HepG2 (cell line): Measurements from ENCODE around the gene CPT1A.

Experiments used
- EED ChIP-seq: sonication (generic); formaldehyde crosslinking; IDR thresholded peaks from 2 replicates; pipeline ENCODE4 v1.5.0; 2020; ENCODE audit warnings: mild to moderate bottlenecking, missing genetic modification reagents
- GMEB1 ChIP-seq: sonication (generic); formaldehyde crosslinking; IDR thresholded peaks from 2 replicates; pipeline ENCODE4 v1.5.1; 2020; ENCODE audit warnings: missing genetic modification reagents, mild to moderate bottlenecking, borderline replicate concordance
- HINFP ChIP-seq: sonication (generic); formaldehyde crosslinking; IDR thresholded peaks from 2 replicates; pipeline ENCODE4 v1.4.0; 2020; ENCODE audit warnings: low read depth, mild to moderate bottlenecking, missing genetic modification reagents
- IKZF1 ChIP-seq: fragments of 450-650 bp; IDR thresholded peaks from 2 replicates; pipeline ENCODE4 v1.7.1; 2016
- RAD21 ChIP-seq: fragments of 450-650 bp; formaldehyde crosslinking; IDR thresholded peaks from 2 replicates; pipeline ENCODE4 v1.5.0; 2020; ENCODE audit warnings: mild to moderate bottlenecking
- TOE1 ChIP-seq: sonication (generic); formaldehyde crosslinking; IDR thresholded peaks from 2 replicates; pipeline ENCODE4 v1.4.0; 2020; ENCODE audit warnings: mild to moderate bottlenecking, missing genetic modification reagents
- ZNF12 ChIP-seq: sonication (generic); formaldehyde crosslinking; IDR thresholded peaks from 2 replicates; pipeline ENCODE4 v1.5.0; 2020; ENCODE audit warnings: missing genetic modification reagents
- ZNF232 ChIP-seq: sonication (generic); formaldehyde crosslinking; IDR thresholded peaks from 2 replicates; pipeline ENCODE4 v1.4.0; 2020; ENCODE audit warnings: missing genetic modification reagents, borderline replicate concordance
- ZNF30 ChIP-seq: sonication (generic); formaldehyde crosslinking; IDR thresholded peaks from 2 replicates; pipeline ENCODE4 v1.5.0; 2020; ENCODE audit warnings: mild to moderate bottlenecking, missing genetic modification reagents
- ZNF724P ChIP-seq: sonication (generic); formaldehyde crosslinking; IDR thresholded peaks from 2 replicates; pipeline ENCODE4 v1.8.0; 2022; ENCODE audit warnings: missing genetic modification reagents, borderline replicate concordance
- ZNF883 ChIP-seq: sonication (generic); formaldehyde crosslinking; IDR thresholded peaks from 2 replicates; pipeline ENCODE4 v1.5.1; 2020; ENCODE audit warnings: mild to moderate bottlenecking, missing genetic modification reagents; ENCODE audit errors: not compliant biosample characterization
- TF ChIP-seq, protein P1 (sequence below): sonication (generic); formaldehyde crosslinking; IDR thresholded peaks from 2 replicates; pipeline ENCODE4 v1.5.0; 2020; ENCODE audit warnings: mild to moderate bottlenecking, missing genetic modification reagents

DNA sequence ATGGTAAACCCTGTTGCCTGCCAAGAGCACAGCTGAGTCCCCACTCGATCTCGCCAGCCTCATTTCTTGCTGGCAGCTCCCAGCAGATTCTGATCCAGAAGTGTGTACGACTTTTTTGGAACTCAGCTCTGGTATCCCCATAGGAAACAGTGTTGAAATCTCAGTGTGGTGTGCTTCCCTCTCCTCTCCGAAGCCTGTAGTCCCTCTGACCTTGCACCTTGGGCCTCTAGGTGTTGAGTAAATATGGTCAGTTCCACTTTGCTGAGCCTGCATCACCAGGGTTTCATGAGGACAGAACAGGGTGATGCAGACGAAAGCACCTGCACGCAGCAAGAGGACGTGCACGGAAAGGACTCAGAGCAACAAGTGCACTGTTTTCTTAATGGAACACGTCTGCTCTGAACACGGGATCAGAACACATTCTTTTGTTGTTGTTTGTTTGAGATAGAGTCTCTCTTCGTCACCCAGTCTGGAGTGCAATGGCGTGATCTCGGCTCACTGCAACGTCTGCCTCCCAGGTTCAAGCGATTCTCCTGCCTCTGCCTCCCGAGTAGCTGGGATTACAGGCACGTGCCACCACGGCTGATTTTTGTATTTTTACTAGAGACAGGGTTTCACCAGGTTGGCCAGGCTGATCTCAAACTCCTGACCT, 3.8 kb upstream of the CPT1A start:
- TF ChIP-seq ZNF883 (CRISPR knock-in tag), result peak; percentile 27
- TF ChIP-seq ZNF12, result no peak
- TF ChIP-seq RAD21 (CRISPR knock-in tag), result no peak
- no peak for TF ChIP-seq EED
- TF ChIP-seq ZNF724P (CRISPR knock-in tag), result peak; percentile 50; the same call in 1 of the 2 replicates
- peak; percentile 31; the same call in 1 of the 2 replicates for TF ChIP-seq ZNF232 (CRISPR knock-in tag)
- TF ChIP-seq TOE1 (CRISPR knock-in tag), result no peak
- peak; percentile 74; the same call in 1 of the 2 replicates for TF ChIP-seq GMEB1
- no peak for TF ChIP-seq IKZF1
- no peak for TF ChIP-seq ZNF30 (CRISPR knock-in tag)
- TF ChIP-seq, protein P1, sequence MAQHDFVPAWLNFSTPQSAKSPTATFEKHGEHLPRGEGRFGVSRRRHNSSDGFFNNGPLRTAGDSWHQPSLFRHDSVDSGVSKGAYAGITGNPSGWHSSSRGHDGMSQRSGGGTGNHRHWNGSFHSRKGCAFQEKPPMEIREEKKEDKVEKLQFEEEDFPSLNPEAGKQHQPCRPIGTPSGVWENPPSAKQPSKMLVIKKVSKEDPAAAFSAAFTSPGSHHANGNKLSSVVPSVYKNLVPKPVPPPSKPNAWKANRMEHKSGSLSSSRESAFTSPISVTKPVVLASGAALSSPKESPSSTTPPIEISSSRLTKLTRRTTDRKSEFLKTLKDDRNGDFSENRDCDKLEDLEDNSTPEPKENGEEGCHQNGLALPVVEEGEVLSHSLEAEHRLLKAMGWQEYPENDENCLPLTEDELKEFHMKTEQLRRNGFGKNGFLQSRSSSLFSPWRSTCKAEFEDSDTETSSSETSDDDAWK (CRISPR knock-in tag), result no peak
- peak; percentile 87 for TF ChIP-seq HINFP (CRISPR knock-in tag)
